ENCODE measurements around the gene FAM107A.

Gene FAM107A

GRCh38 chr3:58577269-58577821 is at the start of gene FAM107A:
FAM107A (minus strand) TSS chr3:58577391; CDS start chr3:58569860, 7,531 bp downstream.
- no peak for DNase-seq

- no peak for DNase-seq
Observed at GRCh38 chr3:58625196-58625824, 48.1 kb upstream of the FAM107A start.

GRCh38 chr3:58624550-58624949 is 47.4 kb upstream of the FAM107A start:
- no peak for DNase-seq

- no peak for DNase-seq
Observed at GRCh38 chr3:58623961-58624360, 46.8 kb upstream of the FAM107A start.

DNA sequence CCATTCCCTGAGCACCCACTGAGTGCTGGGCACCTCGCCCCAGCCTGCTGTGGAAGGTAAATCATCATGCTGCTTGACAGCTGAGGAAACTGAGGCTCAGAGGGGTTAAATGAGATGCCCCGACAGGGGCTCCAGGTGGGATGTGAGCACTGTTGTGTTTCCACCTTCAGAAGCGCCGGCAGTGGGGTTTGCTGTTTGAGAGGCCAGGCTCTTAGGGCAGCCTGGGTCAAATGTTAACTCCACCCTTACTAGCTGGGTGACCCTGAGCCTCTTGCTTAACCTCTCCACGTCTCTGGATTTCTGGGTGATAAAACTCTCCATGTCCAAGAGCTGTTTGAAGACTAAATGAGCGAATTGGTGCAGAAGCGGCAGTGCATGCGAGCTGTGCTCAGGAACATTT is 46.3 kb upstream of the FAM107A start:
- DNase-seq, result no peak

GRCh38 chr3:58622892-58623291 is 45.7 kb upstream of the FAM107A start:
- DNase-seq, result no peak

DNA sequence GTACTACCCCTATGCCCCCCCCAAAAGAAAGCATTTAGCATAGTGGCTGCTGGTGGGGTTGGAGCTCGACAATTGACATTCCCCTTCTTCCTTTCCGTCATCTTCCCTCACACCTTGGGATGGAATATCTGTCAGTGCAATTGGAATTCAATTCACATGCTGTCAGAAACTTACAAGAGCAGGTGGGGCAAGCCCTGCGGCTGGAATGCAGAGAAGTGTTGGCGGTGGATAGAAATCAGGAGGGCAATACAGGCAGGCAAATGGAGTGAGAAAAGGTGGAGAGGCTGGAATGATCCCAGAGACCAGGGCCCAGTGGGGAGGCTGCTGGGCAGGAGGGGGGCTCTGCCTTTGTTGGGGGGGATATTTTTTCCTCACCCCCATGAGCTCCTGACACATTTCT is 45.2 kb upstream of the FAM107A start:
- DNase-seq, result no peak

DNA sequence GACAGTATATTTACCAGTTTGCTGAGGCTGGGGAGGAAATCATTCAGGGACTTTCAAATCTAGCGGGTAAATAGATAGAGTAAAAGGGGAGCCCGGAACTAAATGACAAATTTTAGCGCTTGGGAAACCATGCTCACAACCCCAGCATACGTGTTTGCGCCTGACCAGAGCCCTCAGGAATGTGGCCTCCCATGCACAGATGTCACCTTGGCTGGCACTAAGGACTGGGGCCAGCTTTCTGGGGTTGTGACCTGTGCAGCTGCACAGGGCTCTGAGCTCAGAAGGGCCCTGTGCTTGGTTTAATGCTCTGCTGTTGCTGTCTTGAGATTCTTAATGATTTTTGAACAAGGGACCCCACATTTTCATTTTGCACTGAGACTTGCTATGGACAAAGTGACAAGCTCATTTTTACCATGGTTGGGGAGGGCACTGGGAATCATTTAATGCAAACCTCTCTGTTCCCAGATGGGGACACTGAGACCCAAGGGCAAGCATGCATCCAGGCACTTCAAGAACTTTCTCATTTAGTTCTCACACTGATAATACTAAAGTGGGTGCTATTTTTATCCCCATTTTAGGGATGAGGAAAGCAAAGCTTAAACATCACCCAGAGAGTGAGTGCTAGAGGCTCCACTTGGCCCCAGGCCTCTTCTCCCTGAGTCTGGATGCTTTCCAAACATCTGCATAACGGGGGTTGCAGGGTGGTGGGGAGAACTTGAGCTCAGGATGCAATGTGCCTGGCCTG is 44.1 kb upstream of the FAM107A start:
- no peak for DNase-seq

DNA sequence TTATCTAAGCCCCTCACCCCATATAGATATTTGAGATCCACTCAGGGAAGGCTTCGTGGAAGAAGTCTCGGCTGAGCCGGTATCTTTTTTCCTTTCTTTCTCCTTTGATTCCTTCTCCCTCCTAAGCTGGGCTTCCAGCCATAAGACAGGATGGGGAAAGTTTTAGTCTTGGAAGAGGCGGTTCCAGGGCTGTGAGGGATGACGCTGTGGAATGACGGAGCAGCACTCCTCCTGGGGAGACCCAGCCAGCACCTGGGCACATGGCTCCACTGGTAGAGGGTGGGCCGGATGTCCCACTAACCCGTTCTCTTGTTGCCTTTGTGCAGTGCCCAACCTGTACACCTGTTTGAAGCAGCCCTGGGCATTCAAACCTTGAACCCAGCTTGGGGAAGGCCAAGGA is 43.2 kb upstream of the FAM107A start:
- no peak for DNase-seq

GRCh38 chr3:58617338-58617761 is 40.2 kb upstream of the FAM107A start:
- DNase-seq, result no peak

DNA sequence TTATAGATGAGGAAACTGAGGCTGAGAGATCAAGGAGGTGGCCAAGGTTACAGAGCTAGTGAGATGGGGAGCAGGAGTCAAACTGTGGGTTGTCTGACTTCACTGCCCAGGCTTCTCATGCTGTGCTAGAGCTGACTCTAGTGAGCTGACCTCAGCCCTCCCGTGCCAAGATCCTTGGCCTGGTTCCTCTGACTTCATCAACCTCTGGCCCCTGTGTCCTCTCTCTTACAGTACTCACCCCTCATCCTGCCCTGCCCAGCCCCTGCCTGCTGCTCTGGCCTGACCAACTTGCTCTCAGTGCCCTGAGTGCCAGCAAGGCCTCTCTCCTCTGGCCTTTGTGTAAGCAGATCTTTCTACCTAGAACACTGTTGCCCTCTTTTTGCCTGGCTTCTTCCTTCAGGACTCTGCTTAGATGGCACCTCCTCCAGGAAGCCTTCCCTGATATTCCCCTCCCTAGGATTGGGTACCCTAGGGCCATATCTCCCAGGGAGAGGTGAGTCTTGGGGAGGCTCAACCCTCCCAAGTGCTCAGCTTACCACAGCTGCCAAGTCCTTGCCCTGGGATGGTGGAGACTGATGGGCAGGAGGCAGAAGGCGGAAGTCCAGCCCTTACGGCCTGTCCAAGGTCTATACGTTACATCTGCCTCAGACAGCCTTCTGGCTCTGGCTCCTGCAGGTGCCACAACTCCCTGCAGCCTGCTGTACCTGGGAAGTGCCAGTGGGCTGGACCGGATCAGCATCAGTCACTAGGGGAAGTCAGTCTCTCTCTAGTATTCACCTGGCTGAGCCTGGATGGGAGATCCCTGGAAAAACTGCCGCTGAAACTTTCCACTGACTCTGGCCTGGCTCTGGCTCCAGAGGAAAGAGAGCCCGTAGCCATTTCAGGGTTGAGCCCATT is 36.3 kb upstream of the FAM107A start:
- DNase-seq, result no peak

DNA sequence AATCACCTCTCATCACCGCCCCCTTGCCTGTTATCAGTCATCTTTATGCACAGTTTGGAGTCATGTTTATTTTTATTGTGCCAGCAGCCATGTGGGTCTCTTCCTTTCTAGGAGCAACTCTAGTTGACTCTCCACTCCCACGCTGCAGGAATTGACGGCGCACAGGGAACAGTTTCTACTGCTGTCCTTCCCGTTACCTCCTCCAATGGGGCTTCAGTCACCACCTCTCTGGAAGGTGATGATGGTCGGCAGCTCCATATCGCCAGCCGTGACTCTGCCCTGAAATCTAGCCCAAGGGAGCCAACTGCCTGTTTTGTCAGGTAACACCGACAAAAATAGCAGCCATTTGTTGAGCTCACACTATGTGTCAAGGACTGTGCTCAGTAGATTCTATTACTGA is 35.6 kb upstream of the FAM107A start:
- no peak for DNase-seq

GRCh38 chr3:58609990-58610389 is 32.8 kb upstream of the FAM107A start:
- DNase-seq, result no peak

- peak; percentile 74 to 89 for DNase-seq
Observed at GRCh38 chr3:58608648-58609047, 31.5 kb upstream of the FAM107A start.

GRCh38 chr3:58607816-58608215 is 30.6 kb upstream of the FAM107A start:
- no peak for DNase-seq

DNA sequence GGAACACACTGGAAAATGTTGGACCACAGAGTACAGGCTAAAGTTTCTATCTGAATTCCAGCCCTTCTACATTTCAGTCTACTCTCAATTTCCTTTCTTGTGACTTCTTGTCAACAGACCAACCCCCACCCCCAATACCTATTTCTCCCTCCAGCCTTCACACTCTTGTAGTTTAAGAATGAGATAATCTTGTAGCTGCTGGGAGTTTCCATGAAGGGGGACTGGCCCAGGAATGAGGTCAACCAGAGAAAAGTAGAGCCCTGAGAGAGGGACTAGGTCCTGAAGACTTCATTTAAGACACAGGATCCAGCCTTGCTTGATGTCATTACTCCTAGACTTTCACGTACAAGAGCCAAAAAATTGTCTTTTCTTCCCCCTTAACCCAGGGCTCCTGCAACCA is 29.5 kb upstream of the FAM107A start:
- no peak for DNase-seq

DNA sequence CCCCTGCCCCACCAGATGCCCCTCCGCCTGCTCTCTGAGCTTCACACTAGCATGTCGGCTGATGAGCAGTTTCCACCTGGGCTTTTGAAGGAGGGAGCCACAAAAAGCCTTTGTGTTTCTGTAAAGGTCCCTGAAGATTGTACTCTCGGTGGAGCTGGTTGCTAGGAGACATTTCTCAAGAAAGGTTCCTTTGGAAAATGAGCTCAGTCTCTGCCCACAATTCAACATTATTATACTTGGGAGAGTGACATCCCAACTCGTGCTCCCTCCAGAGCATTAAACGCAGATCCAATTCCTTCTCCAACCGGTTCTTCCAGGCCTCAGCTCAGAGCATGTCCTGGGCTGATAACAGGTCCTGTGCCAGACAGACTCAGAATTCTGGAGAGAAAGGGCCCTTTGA is 26.8 kb upstream of the FAM107A start:
- DNase-seq, result no peak

DNA sequence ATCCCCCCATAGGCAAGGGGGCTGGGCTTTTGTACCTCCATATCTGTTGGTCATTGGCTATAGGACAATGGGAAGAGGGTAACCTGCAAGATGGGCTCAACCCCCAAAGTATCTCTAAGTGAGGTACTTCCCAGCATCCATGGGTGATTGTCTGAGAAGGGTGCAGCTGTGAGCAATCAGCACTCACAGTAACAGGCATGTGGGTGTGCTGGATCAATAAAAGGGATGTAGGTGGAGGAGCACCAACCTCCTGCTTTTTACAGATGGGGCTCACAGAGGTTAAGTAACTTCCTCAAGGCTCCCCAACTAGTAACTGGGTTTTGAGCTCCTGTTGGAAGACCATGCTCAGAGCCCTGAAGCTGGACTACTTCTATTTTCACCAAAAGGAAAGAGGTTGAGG is 26.4 kb upstream of the FAM107A start:
- no peak for DNase-seq

DNA sequence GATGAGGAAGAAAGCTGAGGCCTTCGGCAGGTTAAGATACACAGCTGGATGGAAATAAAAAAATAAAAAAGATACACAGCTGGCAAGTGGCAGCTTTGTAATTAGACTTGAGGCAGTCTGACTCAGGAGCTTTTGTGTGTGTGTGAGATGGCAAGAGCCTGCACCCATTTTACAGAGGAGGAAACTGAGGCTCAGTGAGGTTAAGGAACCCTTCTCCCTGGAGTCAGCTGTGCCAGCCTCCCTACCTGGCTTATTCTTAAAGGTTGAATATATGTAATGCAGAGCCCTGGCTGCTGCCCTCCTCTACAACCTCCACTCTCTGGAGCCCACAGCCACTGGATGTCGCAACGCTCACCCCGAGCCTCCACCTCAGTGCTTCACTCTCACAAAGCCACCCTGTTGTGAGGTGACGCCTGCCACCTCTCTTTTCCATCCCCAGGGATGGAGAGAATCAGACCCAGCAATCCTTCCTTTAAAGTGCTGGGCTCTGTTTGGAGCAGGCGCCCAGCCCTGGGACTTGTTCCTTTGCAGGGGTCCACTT is 20.6 kb upstream of the FAM107A start:
- no peak for DNase-seq

DNA sequence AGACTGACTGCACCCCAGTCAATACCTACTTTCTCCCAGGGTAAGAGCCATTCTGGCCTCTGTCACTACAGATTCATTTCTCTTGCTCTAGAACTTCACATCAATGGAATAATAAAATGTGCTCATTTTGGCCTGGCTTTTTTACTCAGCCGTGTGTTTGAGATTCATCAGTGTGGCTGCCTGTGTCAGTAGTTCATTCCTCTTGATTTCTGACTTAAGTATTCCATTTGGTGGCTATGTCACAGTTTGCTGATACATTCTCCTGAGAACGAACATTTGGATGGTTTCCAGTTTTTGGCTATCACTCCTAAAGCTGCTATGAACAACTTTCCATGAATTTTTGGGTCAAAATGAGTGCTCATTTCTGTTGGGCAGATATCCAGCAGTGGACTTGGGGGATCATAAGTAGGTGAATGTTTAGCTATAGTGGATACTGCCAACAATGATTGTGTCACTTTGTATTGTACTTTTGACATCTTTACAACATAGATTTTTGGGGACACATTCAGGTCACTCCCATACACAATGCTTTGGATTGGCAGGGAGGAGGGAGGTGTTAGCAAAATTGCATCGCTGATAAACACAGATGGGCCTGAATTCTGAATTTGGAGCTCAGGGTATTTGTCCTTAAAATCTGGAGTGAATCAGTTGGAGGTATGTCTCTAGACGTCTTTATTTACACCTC is 19.8 kb upstream of the FAM107A start:
- no peak for DNase-seq

- DNase-seq, result no peak
Observed at GRCh38 chr3:58594117-58594516, 16.9 kb upstream of the FAM107A start.

All from cerebellar nuclear complex (tissue), 1 donor.